ENCODE measurements around the gene YOD1. TPM values are rescaled to one million over a fixed set of nuclear protein-coding genes. Genes with fewer than 3 reads are reported as not detected.

The YOD1 gene
- total and polyA plus RNA-seq, 2 donors (not counting 3 experiments of a cell fraction or from before 2014, with no cell fraction given) = 1.2 to 5.9 TPM

- no peaks in the 10 kb centered on the region for H3K9me3 ChIP-seq (replicated peaks; ENCODE audit: control insufficient read depth, insufficient read depth, low read length)
- no peak overlapping the region for H3K27ac ChIP-seq (ENCODE audit: insufficient read depth, low read depth, low read length)
- H4K20me1 ChIP-seq (replicated peaks; ENCODE audit: control insufficient read depth, extremely low read depth, insufficient read depth, low read length) = no peaks in the 10 kb centered on the region
- H3K36me3 ChIP-seq (ENCODE audit: control insufficient read depth in 2 of 2, extremely low read depth in 1 of 2, insufficient read depth in 2 of 2, low read length in 2 of 2) = no peaks in the 10 kb centered on the region
- H3K9ac ChIP-seq (replicated peaks; ENCODE audit: extremely low read depth, insufficient read depth, low read length) = no peak overlapping the region
- no peak for TF ChIP-seq CTCF (IDR thresholded peaks at IDR 0.05; ENCODE audit: extremely low read depth in 1 of 2, insufficient read depth in 1 of 2, low read depth in 1 of 2, low read length in 2 of 2)
- no peak for TF ChIP-seq MAX (IDR thresholded peaks at IDR 0.05; ENCODE audit: insufficient read depth, insufficient read length)
- TF ChIP-seq GATA2 (IDR thresholded peaks at IDR 0.05; ENCODE audit: insufficient read depth, insufficient read length, low read depth, low read length) = no peak
- TF ChIP-seq MYC (IDR thresholded peaks at IDR 0.05; ENCODE audit: low read depth, low read length) = no peak
- TF ChIP-seq EZH2 (IDR thresholded peaks at IDR 0.05; ENCODE audit: borderline replicate concordance, low read depth, low read length, severe bottlenecking) = no peak
- TF ChIP-seq POLR2A (IDR thresholded peaks at IDR 0.05; ENCODE audit: low read depth, low read length) = no peak
- TF ChIP-seq POLR2AphosphoS5 (IDR thresholded peaks at IDR 0.05; ENCODE audit: insufficient read depth, low read depth, low read length) = no peak
- TF ChIP-seq FOS (IDR thresholded peaks at IDR 0.05; ENCODE audit: borderline replicate concordance, insufficient read depth, low read length) = no peak
- H3K9me1 ChIP-seq (replicated peaks; ENCODE audit: control insufficient read depth, extremely low read depth, insufficient read depth, low read length) = no peaks in the 10 kb centered on the region
- no peaks in the 10 kb centered on the region for H3K79me2 ChIP-seq (ENCODE audit: control insufficient read depth, insufficient read depth, low read length)
- peaks cover 0 to 5% of the 10 kb centered on the region in 2 experiments for H3K27me3 ChIP-seq (ENCODE audit: control insufficient read depth in 2 of 2, insufficient read depth in 2 of 2, low read length in 2 of 2)
- ChIA-PET POLR2A (no interaction called here), CTCF (interaction anchor here (0.7 to 2.2 kb wide), 3 partner anchors 17 to 478 kb away, joined by 3 to 7 read pairs (median 4); no protein-coding TSS in a partner anchor)
- no TSS peak for BruUV-seq (replicated peaks)
- DNase-seq (ENCODE audit: low read depth, low spot score) (no peak), FAIRE-seq (no peak)
- no peaks in the 10 kb centered on the region for H3K4me1 ChIP-seq (ENCODE audit: control insufficient read depth, extremely low read depth, insufficient read depth, low read length)
- no peak overlapping the region for H3K4me3 ChIP-seq (replicated peaks in 1 of 3; ENCODE audit: insufficient read depth in 1 of 3, low read depth in 1 of 3, low read length in 3 of 3)
- intact Hi-C loops (cut with micrococcal nuclease) = no loop called here
- dilution Hi-C loops (cut with MboI; ENCODE audit: extremely low pct_ligation_motif_present, low sequenced_read_pairs) = no loop called here
- H3K4me2 ChIP-seq (ENCODE audit: insufficient read depth, low read length) = no peak overlapping the region
- no peak overlapping the region for H2AFZ ChIP-seq (ENCODE audit: low read depth, low read length)
Measured at GRCh38 chr1:207021876-207022596, 29.0 kb downstream of the YOD1 start.
